ENCODE results near the gene AFAP1L1.

The AFAP1L1 gene

DNA sequence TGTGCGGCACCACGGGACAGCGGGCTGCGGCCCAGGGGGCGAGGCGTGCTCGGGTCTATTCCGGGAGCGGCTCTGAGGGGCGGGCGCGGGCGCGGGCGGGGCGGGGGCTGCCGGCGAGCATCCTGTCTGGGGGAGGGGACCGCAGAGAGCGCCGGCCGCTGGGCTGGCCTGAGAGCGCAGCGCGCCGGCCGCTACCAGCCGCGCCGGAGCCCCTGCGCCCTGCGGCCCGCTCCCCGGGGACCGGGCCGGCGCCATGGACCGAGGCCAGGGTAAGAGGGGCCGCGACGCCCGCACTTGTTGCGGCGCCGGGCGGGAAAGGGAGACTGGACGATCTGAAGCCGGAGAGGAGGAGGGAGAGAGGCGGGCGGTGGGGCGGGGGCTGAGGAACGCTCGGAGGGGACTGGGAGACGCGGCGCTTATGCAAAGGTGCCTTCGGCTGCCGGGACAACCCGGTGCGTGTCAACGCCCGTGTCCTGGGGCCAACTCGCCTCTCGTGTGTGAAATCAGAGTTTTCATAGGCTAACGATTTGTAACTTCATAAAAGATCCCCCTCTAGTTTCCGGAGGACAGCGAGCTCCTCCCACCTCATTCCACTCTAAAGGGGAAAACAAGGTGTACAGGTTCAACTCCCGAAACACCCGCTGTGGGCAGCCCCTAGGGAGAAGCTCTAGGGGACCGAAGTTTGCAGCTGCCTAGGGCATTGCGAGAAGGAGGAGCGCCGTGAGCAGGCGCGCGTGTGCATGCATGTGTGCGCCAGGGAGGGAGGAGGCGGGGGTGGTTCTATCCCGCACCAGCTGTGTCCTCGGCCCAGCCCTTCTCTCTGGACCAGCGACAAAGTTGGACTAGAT, at the start of gene AFAP1L1:
AFAP1L1 (plus strand) TSS at position 144 of the 848 bp plus-strand sequence; CDS start at position 254, 110 bp downstream.
- DNase-seq (ENCODE audit: low read depth) = no peak

DNA sequence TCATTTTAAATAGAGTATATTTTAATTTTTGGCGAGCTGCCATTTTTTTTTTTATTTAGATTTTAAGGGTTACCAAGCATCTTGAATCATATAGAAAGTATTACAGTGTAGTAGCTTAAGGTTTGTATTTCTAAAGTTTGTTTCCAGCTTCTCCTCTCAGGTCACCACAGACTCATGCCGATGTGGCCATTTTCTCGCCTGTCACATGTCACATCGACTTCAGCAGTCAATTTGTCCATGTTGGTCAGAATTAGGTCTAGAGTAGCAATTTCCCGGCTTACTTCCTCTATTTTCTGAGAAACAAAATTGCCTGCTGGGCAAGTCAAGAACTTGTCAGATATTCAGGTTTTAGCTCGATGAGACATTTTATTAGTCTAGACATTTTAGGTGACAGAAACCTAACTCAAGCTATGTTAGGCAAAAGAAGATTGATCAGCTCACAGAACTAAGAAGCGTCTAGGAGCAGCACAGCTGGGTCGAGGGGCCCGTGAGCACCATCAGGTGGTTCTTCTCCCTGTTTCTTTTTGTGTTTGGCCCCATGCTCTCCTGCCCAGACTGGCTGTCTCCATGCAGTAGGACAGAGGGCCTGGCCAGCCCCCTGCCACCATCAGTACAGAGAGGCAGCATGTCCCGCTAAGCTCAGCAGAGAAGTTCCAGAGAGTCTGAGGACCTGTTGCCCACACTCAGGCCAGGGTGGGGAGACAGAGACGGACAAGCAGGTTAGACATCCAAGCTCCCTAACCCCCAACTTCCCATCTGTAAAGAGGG, 48.4 kb upstream of the AFAP1L1 start:
- no peak for DNase-seq (ENCODE audit: low read depth)

DNA sequence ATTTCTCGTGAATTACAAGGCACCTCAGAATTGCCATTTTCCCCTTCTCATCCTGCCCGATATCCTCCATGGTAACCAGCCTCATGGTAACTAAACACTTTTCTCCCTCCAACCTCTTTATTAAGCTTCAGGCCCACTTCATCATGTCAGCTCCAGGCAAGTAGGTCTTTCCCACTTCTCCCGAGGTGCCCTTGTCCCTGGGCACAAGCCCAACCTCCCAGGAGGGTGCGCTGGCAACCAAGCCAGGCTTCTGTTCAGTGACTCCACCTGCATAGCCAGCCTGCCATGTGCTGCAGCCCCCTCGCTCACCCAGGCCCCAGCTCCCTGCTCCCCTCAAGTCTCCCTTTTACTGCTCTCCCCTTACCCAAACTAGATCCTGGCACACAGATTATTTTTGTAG, 47.4 kb upstream of the AFAP1L1 start:
- DNase-seq (ENCODE audit: low read depth) = no peak

DNA sequence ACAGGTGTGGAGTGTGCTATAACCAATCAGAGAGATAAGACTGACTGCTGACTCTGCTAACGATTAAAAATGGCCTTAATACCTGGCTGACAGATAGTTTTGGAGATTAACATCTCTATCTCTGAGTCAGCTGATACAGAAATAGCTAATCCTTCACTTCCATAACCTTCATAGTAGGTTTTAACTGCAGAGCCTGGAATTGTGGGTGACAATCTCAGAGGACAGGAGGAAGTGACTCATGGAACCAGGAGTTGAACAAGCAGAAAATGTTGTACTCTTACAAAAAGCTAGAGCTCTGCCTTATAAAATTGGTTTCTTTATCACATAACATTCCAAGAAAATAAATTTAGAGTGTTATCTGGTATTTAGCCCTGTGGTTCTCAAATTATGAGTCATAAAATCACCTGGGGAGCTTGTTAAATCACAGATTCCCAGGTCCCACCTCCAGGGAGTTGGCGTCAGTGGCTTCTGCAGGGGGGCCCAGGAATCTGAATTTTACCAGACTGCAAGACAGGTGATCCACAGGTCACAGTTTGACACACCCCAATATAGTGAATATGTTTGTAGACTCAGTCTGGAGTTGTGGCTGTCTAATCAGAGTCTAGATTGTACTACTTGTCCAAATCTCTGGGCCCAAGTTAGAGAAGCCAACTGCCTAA, 44.4 kb upstream of the AFAP1L1 start:
- no peak for DNase-seq (ENCODE audit: low read depth)

DNA sequence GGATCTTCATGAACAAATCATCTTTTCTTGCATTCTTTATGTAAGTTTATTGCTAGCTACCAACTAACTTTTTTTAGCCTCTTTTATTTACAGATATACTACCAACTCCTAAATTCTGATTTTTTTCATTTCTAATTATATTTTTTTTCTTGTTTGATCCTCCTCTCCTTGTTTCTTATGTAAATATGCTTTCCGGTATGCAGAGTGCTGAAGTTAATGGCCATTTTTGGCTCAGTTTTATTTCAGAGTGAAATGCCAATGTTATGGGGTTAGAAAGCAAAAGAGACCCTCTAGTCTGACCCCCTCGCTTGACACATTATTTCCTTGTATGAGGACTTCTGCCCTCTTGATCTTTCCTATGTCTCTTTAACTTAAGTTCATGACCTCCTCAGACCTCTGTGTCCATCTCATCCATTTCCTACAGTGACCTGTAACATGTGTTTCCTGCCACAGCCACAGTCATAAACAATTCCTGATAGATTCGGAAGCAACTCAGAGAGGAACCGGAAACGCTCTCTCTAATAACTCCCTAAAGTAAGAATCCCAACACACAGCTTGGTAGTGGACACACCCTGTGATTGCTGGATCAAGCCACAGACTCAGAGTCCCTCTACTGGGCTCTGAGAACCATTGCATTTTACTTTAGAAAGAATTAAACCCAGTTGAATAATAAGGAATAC, 42.9 kb upstream of the AFAP1L1 start:
- DNase-seq (ENCODE audit: low read depth) = no peak

DNA sequence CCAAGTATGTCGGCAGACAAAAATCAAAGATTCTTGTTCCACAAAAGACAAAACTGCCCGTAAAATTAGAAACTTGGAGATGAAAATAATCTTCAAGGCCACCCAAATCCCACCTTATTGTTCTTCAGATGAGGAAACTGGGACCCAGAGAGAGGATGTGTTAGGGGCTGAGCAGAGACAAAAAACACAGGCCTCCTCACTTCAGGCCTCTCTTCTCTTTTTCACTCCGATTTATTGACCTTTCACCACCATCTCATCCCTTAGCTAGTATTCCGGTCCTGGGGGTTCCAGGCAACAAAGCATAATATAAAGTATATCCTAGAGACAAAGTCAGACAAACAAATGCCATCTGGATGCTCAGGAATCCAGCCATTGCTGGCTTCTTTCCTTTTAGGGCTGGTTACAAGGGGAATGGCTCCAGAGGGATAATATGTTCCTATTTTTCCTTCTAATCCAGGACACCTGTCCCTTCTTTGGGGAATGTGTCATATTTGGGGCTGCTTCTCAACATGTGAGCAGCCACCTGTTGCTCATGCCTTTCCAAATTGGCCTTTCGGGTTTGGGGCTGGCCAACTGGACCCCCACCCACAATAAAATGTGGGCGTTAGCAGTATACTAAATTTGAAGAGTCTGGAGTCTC, 42.2 kb upstream of the AFAP1L1 start:
- no peak for DNase-seq (ENCODE audit: low read depth)

DNA sequence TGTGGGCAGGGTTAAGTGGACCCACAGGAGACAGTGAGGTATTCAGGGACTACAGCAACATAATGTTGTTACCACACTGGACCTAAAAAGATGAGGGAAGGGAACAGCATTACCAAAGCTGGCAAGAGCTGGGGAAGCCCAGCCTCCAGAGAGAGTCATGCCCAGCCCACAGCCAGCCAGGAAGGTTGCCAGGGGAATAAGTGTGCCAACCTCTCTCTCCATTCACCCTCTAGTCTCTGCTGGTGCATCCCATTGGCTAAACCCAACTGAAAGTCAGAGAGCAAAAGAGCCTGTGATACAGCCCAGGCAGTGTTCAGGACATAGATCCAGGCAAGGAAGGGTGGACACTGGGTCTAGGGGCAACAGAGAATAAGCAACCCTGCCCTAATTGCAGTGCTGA, 35.8 kb upstream of the AFAP1L1 start:
- no peak for DNase-seq (ENCODE audit: low read depth)

DNA sequence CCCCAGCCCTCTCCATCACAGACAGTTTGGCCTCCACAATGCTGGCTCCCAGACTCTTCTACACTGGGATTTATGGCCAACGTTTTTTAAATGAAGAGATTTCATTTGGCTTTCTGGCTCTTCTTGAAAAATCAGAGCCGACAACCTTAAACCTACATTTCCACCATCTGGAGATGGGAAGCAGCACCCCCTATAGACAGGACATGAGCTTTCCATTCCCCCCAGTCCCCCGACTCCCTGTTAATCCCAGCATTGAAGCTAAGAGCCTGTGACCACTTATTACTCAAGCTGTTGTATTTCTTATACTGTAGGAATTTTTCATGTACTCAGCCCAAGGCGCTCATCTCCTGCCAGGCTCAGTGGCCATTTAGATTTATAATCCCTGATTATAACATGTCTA, 34.0 kb upstream of the AFAP1L1 start:
- no peak for DNase-seq (ENCODE audit: low read depth)

DNA sequence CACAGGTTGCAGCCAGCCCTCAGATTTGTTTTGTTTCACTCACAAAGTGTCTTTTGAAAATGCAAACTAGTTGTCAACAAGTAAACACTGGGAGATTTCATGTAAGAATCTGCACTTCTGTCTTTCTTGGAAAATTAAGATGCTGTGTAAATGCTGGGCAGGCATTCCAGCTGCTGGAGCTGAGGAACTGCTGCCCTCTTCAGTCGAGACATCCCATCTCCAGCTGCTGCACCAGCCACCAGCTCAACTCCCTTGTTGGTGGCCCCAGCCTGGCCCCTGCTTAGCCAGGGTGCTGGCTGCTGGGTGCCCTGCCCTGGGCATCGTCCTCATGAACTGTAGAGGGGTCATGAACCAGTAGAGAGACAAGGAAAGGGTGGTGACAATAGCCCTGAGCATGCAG, 33.1 kb upstream of the AFAP1L1 start:
- DNase-seq (ENCODE audit: low read depth) = no peak

DNA sequence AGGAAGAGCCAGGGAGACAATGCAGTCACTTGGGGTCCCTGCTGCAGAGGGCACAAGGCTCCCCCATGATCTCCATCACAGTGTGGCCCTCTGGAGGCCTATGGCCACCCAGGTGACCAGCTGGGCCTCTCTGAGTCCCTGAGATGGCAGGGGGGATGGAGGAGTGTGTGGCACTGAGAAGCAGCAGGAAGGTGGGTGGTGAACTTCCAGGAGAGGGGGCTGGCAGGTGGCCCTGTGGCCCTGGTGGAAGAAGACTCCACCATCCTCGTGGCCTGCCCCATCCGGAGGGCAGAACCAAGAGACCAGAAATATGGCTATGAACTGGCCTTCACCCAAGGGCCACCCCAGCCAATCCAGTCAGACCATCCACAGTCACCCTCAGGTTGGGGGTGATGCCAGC, 31.7 kb upstream of the AFAP1L1 start:
- no peak for DNase-seq (ENCODE audit: low read depth)

DNA sequence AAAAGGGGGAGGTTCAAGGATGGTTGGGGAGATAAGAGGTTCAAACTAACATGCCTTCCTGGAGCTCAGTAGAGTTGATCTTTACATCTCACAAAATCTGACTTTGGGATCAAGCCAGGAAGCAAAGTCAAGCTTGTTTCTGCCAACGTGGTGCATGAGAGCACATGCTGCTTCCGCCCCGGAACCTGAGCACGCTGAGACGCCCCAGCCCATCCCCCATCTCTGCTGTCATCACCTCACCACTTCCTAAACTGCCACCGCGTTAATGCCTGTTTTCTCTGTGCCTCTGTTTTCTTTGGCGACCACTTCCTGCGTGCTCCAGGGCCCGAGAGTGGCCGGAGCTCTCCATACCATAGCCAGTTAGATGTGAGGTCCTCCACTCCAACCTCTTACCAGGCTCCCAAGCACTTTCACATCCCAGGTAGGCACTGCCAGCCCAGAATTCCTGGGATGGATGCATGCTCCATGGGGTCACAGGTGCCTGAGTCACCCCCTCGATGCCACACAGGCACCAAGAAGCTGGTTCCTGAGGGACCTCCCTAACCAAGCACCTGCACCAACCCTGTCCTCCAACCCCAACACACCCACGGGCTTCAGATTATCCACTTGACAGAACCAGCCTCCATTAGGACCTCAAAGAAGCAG, 31.2 kb upstream of the AFAP1L1 start:
- peak; percentile 66 for DNase-seq (ENCODE audit: low read depth)

DNA sequence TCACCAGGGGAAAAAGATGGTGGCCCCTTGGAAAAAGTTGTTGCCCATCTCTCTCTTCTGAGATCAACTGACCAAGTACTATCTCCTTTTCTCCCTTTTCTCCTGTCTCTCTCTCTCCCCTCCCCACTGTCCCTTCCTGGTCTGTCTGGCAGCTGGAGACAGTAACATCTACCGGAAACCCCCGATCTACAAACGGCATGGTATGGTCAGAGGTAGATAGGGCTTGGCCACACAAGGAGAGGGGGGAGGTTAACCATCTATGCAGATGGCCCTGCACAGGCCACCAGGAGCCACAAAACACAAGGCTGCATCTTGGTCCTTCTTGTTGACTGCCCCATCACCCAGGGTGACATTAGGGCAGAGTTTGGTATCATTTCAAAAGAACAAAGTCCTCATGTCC, 29.3 kb upstream of the AFAP1L1 start:
- DNase-seq (ENCODE audit: low read depth) = no peak

DNA sequence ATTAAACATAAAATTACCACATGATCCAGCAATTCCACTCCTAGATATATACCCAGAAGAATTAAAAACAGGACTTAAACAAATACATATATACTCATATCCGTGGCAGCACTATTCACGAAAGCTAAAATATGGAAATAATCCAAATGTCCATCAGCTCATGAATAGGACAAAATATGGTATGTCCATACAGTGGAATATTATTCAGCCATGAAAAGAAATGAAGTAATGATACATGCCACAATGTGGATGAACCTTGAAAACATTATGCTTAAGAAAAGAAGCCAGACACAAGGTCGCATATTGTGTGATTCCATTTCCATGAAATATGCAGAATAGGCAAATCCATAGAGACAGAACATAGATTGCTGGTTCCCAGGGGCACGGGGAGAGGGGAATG, 24.8 kb upstream of the AFAP1L1 start:
- no peak for DNase-seq (ENCODE audit: low read depth)

DNA sequence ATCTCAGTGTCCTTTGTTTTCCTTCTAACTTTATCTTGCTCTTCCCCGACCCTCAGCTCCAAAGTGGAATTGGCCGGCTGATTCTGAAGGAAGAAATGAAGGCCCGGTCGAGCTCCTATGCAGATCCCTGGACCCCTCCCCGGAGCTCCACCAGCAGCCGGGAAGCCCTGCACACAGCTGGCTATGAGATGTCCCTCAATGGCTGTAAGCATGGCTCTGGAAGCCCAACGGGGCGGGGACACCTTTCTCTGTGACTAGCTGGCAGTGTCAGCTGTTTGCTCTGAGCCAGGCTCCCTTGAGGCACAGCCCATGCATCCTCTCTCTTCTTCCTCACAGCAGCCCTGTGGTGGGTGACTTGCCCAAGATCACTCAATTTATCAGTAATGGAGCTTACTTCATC, 23.9 kb upstream of the AFAP1L1 start:
- no peak for DNase-seq (ENCODE audit: low read depth)

DNA sequence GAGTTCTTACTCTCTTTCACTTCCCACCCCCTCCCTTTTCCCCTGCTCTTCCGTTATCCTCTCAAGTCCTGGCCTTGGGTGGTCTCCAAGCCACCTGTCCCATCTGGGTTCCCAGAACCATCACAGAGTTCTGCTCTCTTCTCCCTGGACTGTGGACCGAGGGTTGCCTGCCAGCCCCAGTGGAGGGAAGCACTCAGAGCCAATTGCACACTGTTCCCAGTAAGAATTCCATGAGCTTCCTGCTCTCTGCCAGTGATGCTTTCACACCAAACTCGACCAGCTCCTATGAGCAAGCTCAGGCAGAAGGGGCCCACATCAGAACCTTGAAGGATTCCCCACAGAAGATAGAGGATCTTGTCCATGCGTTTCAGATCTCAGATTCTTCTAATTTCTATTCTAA, 20.1 kb upstream of the AFAP1L1 start:
- no peak for DNase-seq (ENCODE audit: low read depth)

DNA sequence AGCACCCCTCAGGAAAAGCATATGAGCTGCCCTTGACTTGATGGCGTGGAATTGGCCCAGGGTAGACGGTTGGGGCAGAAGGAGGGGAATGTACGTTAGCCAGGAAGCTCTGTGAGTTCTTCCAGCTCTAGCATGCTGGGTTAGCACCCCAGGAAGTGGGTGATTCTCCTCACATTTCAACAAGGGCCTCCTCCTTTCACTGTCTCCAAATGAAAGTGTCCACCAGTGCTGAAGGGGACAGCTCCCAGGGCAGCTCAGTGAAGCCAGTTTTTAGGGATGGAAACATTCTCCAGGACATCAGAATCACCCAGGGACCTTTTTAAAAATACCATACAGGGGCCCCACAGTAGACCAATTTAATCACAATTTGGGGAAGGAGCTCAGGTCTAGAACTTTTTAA, 17.2 kb upstream of the AFAP1L1 start:
- no peak for DNase-seq (ENCODE audit: low read depth)

DNA sequence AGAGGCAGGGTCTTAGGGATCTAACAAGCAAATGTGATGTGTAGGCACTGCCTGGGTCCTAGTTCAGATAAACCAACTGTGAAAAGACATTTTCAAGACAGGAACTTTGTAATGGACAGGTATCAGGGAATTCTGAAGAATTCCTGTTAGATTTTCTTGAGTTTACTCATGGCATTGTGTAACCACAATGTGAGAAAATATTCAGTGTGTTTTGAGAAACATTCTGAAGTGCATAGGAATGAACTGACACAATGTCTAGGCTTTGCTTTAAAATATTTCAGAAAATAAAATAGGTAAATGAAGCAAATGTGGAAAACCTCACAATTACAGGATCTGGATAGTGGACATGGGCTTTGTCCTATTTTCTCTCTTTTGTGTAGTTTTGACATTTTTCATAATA, 15.2 kb upstream of the AFAP1L1 start:
- no peak for DNase-seq (ENCODE audit: low read depth)

DNA sequence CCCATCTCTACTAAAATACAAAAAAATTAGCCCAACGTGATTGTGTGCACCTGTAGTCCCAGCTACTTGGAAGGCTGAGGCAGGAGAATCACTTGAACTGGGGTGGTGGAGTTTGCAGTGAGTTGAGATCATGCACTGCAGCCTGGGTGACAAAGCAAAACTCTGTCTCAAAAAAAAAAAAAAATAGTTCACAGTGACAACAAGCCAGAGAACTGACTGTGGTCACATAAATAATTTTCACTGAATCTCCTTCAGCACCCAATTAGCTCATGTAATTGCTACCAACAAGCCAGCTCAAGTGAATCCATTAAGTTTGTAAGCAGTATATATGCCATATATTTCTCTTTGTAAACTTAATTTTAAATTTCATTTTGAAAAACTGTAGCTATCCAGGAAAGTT, 14.5 kb upstream of the AFAP1L1 start:
- DNase-seq (ENCODE audit: low read depth) = no peak

DNA sequence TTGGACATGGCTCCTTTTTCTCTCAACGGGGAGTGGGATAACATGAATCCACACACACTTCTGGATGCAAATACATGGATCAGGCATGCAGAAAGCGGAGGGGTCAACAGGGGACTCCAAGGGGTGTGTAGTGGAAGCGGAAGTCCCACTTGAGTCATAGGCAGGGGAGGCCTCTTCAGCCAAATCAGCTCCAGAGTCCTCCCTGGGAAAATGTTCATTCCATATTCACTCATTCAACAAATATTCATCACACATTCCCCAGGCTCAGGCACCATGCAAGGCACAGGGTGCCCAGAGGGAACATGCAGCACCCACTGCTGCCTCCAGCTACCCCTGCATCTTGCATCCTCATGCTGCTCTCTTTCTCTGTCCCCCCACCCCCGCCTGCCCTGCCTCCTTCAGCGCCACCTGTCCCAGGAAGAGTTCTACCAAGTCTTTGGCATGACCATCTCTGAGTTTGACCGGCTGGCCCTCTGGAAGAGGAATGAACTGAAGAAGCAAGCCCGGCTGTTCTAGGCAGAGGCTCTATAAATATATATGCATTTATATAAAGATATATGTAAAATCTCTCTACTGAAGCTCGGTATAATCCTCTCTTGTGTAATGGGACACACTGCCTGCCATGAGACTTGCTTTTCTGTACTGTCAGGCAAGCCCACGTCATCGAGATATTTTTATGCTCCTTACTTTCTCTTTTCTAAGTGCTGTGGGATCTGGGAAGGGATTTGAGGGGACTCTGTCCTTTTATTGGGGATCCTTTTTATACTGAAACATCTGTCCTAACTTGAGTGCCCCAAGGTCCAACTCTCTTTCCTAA, 13.6 kb upstream of the AFAP1L1 start:
- DNase-seq (ENCODE audit: low read depth) = no peak

DNA sequence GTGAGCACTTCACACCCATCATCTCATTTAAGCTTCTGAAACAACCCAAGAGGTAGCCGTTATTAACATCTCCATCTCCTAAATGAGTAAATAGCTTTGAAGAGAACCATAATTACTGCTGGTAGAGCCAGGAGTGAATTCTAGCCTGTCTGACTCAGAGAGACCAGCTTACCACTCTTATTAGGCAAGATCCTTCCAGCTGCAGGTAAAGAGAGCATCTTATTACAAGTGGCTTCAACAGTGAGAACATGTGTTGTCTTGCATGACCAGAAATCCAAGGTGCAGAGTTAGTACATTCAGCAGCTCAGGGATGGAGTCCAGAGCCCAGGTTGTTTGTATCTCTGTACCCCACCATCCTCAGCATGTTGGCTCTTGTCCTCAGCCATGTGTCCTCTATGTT, 10.9 kb upstream of the AFAP1L1 start:
- DNase-seq (ENCODE audit: low read depth) = no peak

DNA sequence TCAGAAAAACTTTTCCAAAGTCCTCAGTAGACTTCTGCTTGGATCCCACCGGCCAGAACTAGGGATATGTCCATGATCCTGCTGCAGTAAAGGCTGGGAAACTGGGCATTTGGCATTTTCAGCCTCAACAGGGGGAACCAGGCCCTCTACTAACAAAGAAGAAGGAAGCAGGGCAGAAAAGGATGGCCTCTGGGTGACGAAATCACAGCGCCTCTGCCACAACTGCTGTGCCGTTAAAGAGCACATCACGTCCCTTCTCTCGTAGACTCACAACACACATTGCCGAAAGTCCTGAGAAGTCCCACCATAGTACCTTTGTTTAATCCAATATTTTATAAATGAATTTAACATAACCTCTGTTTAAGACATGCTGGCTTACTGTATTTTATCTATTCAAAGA, 10.4 kb upstream of the AFAP1L1 start:
- DNase-seq (ENCODE audit: low read depth) = no peak
